Transverse colon (tissue), 3 donors: Measurements from ENCODE around the gene MTHFD1L.

Experiments
- EP300 ChIP-seq: sonication (generic); formaldehyde crosslinking; IDR thresholded peaks from one replicate; pipeline ENCODE4 v1.6.1; 2017; ENCODE audit warnings: antibody characterized with exemption, low read depth
- TF ChIP-seq, protein P1 (sequence below), 5 experiments: fragments of 200-600 bp in 3 of 5; fragments of 450-650 bp in 2 of 5; sonication (generic) in 3 of 5; IDR thresholded peaks; 1 replicate in 2 of 5; 2 replicates in 3 of 5; pipeline ENCODE4 v1.5.1; 2016 to 2017; ENCODE audit warnings: antibody characterized with exemption in 5 of 5, inconsistent platforms in 3 of 5, mild to moderate bottlenecking in 2 of 5, moderate library complexity in 1 of 5

DNA sequence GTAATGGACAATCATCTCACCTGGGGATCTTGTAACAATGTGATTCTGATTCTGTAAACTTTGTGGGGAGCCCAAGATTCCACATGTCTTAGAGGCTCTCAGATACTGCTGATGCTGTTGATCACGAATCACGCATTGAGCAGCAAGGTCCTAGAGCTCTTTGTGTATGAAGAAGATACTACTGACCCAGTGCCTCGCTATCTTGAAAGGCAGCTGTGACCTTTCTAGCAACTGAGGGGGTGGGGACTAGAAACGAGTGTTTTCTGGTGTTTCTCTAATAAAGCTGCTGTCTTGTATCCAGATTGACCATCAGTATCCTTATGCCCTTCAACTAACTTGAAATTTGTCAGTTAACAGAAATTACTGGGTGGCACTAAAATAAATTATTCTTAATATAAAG lies 142.9 kb downstream of the MTHFD1L start:
- TF ChIP-seq EP300: no peak
- TF ChIP-seq, protein P1, sequence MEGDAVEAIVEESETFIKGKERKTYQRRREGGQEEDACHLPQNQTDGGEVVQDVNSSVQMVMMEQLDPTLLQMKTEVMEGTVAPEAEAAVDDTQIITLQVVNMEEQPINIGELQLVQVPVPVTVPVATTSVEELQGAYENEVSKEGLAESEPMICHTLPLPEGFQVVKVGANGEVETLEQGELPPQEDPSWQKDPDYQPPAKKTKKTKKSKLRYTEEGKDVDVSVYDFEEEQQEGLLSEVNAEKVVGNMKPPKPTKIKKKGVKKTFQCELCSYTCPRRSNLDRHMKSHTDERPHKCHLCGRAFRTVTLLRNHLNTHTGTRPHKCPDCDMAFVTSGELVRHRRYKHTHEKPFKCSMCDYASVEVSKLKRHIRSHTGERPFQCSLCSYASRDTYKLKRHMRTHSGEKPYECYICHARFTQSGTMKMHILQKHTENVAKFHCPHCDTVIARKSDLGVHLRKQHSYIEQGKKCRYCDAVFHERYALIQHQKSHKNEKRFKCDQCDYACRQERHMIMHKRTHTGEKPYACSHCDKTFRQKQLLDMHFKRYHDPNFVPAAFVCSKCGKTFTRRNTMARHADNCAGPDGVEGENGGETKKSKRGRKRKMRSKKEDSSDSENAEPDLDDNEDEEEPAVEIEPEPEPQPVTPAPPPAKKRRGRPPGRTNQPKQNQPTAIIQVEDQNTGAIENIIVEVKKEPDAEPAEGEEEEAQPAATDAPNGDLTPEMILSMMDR (IDR thresholded peaks at IDR 0.05): no peak
